ENCODE data around the gene KCNK6. TPM values are rescaled to one million over a fixed set of nuclear protein-coding genes. Genes with fewer than 3 reads are reported as not detected.

The KCNK6 gene
- total and polyA plus RNA-seq, 2 experiments from 2014 or later, result 9.0 to 14.6 TPM

DNA sequence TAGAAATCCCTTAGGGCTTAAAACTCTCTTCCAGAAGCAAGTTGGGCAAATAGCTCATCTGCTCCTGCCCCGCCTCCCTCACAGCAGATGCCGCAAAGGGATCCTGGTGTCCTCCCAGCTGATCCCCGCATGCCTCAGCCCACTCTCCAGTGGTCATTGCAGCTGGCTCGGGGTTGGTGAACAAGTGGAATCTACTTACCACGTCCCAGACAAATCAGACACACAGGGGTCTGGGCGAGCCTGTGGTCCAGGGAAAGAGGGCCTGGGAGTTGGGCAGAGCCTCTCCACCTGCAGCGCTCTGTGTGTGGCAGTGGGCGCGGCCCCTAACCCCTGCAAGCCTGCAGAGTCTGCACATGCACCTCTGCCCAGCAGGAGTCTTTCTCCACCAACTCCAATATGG is 26.4 kb upstream of the KCNK6 start:
- H3K9me3 Mint-ChIP-seq, result 0 out of 3 replicates have a peak, but pooled peaks cover 6% of the 10 kb centered on the region
- no peak overlapping the region for H3K27ac ChIP-seq (ENCODE audit: low read depth)
- no peak overlapping the region for H3K27ac Mint-ChIP-seq
- H3K27me3 ChIP-seq (ENCODE audit: insufficient read depth), result no peaks in the 10 kb centered on the region
- H4K20me1 ChIP-seq (replicated peaks; ENCODE audit: insufficient read depth), result no peaks in the 10 kb centered on the region; the same call in 1 of the 2 replicates
- peaks cover 11% of the 10 kb centered on the region for H3K27me3 Mint-ChIP-seq (ENCODE audit: insufficient read depth, low read depth, poor library complexity)
- no peaks in the 10 kb centered on the region for H3K9me2 ChIP-seq (ENCODE audit: insufficient read depth)
- ATAC-seq (no peak), DNase-seq (ENCODE audit: low spot score) (no peak)
- peaks cover 44% of the 10 kb centered on the region for H3K36me3 Mint-ChIP-seq (ENCODE audit: low read depth)
- no peaks in the 10 kb centered on the region for H3K79me2 ChIP-seq (replicated peaks; ENCODE audit: insufficient read depth)
- H2AFZ ChIP-seq, result no peak overlapping the region
- no peak overlapping the region for H3K4me3 Mint-ChIP-seq
- no peaks in the 10 kb centered on the region for H3K4me1 ChIP-seq (ENCODE audit: insufficient read depth)
- 0 out of 2 replicates have a peak, but pooled peaks have one; percentile 12 for TF ChIP-seq POLR2AphosphoS5 (IDR thresholded peaks at IDR 0.05; ENCODE audit: low read depth)
- TF ChIP-seq ZNF114 (CRISPR knock-in tag; IDR thresholded peaks at IDR 0.05), result no peak
- H3F3A ChIP-seq (replicated peaks; ENCODE audit: low read depth), result 0 out of 2 replicates have a peak, but pooled peaks cover 15% of the 10 kb centered on the region
- H3K4me1 Mint-ChIP-seq, result peaks cover 2% of the 10 kb centered on the region; the same call in 1 of the 3 replicates
- no peak overlapping the region for H3K4me2 ChIP-seq
- H3K36me3 ChIP-seq (ENCODE audit: insufficient read depth), result peaks cover 9% of the 10 kb centered on the region
- H3K4me3 ChIP-seq, result no peak overlapping the region

DNA sequence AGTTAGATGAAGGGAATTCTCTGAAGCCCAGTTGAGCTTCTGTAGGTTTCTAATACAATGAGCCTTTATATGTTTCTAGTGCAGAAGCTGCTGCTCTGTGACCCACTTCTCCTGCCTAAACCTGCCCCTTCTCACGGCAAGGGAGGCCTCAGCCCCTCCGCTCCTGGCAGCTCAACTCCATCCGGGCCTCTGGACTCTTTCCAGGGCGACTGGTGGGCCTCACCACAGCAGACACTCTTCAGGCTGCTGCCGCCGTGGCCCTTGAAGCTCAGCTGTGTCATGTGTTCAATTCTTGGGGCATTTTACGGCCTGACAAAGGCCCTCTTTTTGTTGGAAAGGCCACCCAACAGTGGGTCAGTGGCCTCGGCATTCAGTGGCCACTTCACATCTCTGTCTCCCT is 25.6 kb upstream of the KCNK6 start:
- no peaks in the 10 kb centered on the region for H3K9me2 ChIP-seq (ENCODE audit: insufficient read depth)
- no peak overlapping the region for H3K4me3 ChIP-seq
- Mint-ChIP-seq H3K36me3 (ENCODE audit: low read depth) (peaks cover 38% of the 10 kb centered on the region), H3K9me3 (peaks cover 6% of the 10 kb centered on the region; the same call in 1 of the 3 replicates), H3K4me1 (peaks cover 2% of the 10 kb centered on the region; the same call in 1 of the 3 replicates), H3K4me3 (no peak overlapping the region), H3K27ac (no peak overlapping the region), H3K27me3 (ENCODE audit: insufficient read depth, low read depth, poor library complexity) (peaks cover 11% of the 10 kb centered on the region)
- peak overlapping the region; percentile 78 for H3K27ac ChIP-seq (ENCODE audit: low read depth)
- no peak overlapping the region for H2AFZ ChIP-seq
- H3K79me2 ChIP-seq (replicated peaks; ENCODE audit: insufficient read depth), result no peaks in the 10 kb centered on the region
- peaks cover 9% of the 10 kb centered on the region for H3K36me3 ChIP-seq (ENCODE audit: insufficient read depth)
- ATAC-seq, result no peak
- 0 out of 2 replicates have a peak, but pooled peaks cover 15% of the 10 kb centered on the region for H3F3A ChIP-seq (replicated peaks; ENCODE audit: low read depth)
- H3K27me3 ChIP-seq (ENCODE audit: insufficient read depth), result no peaks in the 10 kb centered on the region
- DNase-seq (ENCODE audit: low spot score), result no peak
- TF ChIP-seq, protein P1, sequence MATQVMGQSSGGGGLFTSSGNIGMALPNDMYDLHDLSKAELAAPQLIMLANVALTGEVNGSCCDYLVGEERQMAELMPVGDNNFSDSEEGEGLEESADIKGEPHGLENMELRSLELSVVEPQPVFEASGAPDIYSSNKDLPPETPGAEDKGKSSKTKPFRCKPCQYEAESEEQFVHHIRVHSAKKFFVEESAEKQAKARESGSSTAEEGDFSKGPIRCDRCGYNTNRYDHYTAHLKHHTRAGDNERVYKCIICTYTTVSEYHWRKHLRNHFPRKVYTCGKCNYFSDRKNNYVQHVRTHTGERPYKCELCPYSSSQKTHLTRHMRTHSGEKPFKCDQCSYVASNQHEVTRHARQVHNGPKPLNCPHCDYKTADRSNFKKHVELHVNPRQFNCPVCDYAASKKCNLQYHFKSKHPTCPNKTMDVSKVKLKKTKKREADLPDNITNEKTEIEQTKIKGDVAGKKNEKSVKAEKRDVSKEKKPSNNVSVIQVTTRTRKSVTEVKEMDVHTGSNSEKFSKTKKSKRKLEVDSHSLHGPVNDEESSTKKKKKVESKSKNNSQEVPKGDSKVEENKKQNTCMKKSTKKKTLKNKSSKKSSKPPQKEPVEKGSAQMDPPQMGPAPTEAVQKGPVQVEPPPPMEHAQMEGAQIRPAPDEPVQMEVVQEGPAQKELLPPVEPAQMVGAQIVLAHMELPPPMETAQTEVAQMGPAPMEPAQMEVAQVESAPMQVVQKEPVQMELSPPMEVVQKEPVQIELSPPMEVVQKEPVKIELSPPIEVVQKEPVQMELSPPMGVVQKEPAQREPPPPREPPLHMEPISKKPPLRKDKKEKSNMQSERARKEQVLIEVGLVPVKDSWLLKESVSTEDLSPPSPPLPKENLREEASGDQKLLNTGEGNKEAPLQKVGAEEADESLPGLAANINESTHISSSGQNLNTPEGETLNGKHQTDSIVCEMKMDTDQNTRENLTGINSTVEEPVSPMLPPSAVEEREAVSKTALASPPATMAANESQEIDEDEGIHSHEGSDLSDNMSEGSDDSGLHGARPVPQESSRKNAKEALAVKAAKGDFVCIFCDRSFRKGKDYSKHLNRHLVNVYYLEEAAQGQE (IDR thresholded peaks at IDR 0.05; ENCODE audit: unreplicated experiment), result no peak
- TF ChIP-seq, protein P2, sequence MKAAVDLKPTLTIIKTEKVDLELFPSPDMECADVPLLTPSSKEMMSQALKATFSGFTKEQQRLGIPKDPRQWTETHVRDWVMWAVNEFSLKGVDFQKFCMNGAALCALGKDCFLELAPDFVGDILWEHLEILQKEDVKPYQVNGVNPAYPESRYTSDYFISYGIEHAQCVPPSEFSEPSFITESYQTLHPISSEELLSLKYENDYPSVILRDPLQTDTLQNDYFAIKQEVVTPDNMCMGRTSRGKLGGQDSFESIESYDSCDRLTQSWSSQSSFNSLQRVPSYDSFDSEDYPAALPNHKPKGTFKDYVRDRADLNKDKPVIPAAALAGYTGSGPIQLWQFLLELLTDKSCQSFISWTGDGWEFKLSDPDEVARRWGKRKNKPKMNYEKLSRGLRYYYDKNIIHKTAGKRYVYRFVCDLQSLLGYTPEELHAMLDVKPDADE (IDR thresholded peaks at IDR 0.05), result no peak
- TF ChIP-seq EZH2 (IDR thresholded peaks at IDR 0.05; ENCODE audit: low read depth, unreplicated experiment) (no peak), ZNF114 (CRISPR knock-in tag; IDR thresholded peaks at IDR 0.05) (no peak), JUNB (IDR thresholded peaks at IDR 0.05; ENCODE audit: unreplicated experiment) (no peak), NANOG (IDR thresholded peaks at IDR 0.05; ENCODE audit: borderline replicate concordance) (no peak), EZH2phosphoT487 (IDR thresholded peaks at IDR 0.05; ENCODE audit: unreplicated experiment) (no peak), STAT1 (IDR thresholded peaks at IDR 0.05; ENCODE audit: unreplicated experiment) (no peak), CREB1 (CRISPR knock-in tag; IDR thresholded peaks at IDR 0.05; ENCODE audit: low read depth) (no peak)
- TF ChIP-seq, protein P3, sequence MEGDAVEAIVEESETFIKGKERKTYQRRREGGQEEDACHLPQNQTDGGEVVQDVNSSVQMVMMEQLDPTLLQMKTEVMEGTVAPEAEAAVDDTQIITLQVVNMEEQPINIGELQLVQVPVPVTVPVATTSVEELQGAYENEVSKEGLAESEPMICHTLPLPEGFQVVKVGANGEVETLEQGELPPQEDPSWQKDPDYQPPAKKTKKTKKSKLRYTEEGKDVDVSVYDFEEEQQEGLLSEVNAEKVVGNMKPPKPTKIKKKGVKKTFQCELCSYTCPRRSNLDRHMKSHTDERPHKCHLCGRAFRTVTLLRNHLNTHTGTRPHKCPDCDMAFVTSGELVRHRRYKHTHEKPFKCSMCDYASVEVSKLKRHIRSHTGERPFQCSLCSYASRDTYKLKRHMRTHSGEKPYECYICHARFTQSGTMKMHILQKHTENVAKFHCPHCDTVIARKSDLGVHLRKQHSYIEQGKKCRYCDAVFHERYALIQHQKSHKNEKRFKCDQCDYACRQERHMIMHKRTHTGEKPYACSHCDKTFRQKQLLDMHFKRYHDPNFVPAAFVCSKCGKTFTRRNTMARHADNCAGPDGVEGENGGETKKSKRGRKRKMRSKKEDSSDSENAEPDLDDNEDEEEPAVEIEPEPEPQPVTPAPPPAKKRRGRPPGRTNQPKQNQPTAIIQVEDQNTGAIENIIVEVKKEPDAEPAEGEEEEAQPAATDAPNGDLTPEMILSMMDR (conservative IDR thresholded peaks at IDR 0.05; ENCODE audit: low read depth in 2 of 2), result no peak
- no peak overlapping the region for H3K4me2 ChIP-seq
- no peaks in the 10 kb centered on the region for H3K4me1 ChIP-seq (ENCODE audit: insufficient read depth)
- no peaks in the 10 kb centered on the region; the same call in 1 of the 2 replicates for H4K20me1 ChIP-seq (replicated peaks; ENCODE audit: insufficient read depth)

Measured in GM23338 (cell line).